CD14-positive monocyte (primary cell): ENCODE data around the gene ULK4. TPM values are rescaled to one million over a fixed set of nuclear protein-coding genes. Genes with fewer than 3 reads are reported as not detected.

ENCODE experiments used
- DNase-seq, 3 donors: peaks; one replicate each; pipeline ENCODE4 v3.0.0-alpha.2; 2011 to 2022
- H2AFZ ChIP-seq: 2 replicates; pipeline ENCODE4 v1.6.0; 2012; ENCODE audit warnings: mild to moderate bottlenecking, low read depth, low read length, inconsistent platforms; ENCODE audit not compliant: insufficient read depth, poor library complexity, severe bottlenecking
- H3K27ac ChIP-seq, 2 donors: 1 replicate in 1 of 2; 2 replicates in 1 of 2; pipeline ENCODE4 v1.5.1; 2012 to 2013; ENCODE audit warnings: low read length in 2 of 2, control low read depth in 1 of 2, inconsistent platforms in 1 of 2, low read depth in 1 of 2, mild to moderate bottlenecking in 1 of 2
- H3K27me3 ChIP-seq, 2 donors: one replicate each; pipeline versions ENCODE4 v1.6.0 to v1.6.1; 2011 to 2013; ENCODE audit warnings: low read length in 2 of 2; ENCODE audit not compliant: control insufficient read depth in 2 of 2, insufficient read depth in 2 of 2
- H3K36me3 ChIP-seq, 2 donors: replicated peaks in 1 of 2; 1 replicate in 1 of 2; 2 replicates in 1 of 2; pipeline versions ENCODE4 v1.5.1 to v1.6.1; 2012 to 2013; ENCODE audit warnings: low read length in 2 of 2, control low read depth in 1 of 2, inconsistent platforms in 1 of 2, mild to moderate bottlenecking in 1 of 2; ENCODE audit not compliant: insufficient read depth in 2 of 2, control insufficient read depth in 1 of 2
- H3K4me1 ChIP-seq, 2 donors: 1 replicate in 1 of 2; 2 replicates in 1 of 2; pipeline versions ENCODE4 v1.5.1 to v1.6.1; 2012 to 2013; ENCODE audit warnings: low read length in 2 of 2, control low read depth in 1 of 2, inconsistent platforms in 1 of 2, mild to moderate bottlenecking in 1 of 2, moderate library complexity in 1 of 2; ENCODE audit not compliant: insufficient read depth in 2 of 2, control insufficient read depth in 1 of 2
- H3K4me2 ChIP-seq: replicated peaks from 2 replicates; pipeline ENCODE3; 2012; ENCODE audit warnings: low read length, moderate library complexity, mild to moderate bottlenecking; ENCODE audit not compliant: poor library complexity, severe bottlenecking; ENCODE audit errors: extremely low read depth
- H3K4me3 ChIP-seq, 3 experiments: fragments of 200-600 bp in 1 of 3; sonication (generic) in 1 of 3; replicated peaks in 1 of 3; 1 replicate in 2 of 3; 2 replicates in 1 of 3; pipeline ENCODE4 v1.5.1; 2011 to 2013; ENCODE audit warnings: low read length in 3 of 3, mild to moderate bottlenecking in 3 of 3, control low read depth in 2 of 3, low read depth in 2 of 3, inconsistent platforms in 1 of 3, moderate library complexity in 1 of 3
- H3K79me2 ChIP-seq: 2 replicates; pipeline ENCODE4 v1.6.0; 2012; ENCODE audit warnings: mild to moderate bottlenecking, control low read depth, inconsistent platforms, low read length, moderate library complexity; ENCODE audit not compliant: insufficient read depth
- H3K9ac ChIP-seq: 2 replicates; pipeline ENCODE4 v1.6.0; 2017; ENCODE audit warnings: low read length, mild to moderate bottlenecking; ENCODE audit not compliant: insufficient read depth, poor library complexity, severe bottlenecking
- H3K9me3 ChIP-seq, 2 donors: replicated peaks in 1 of 2; 1 replicate in 1 of 2; 2 replicates in 1 of 2; pipeline versions ENCODE4 v1.5.1 to v1.6.1; 2012 to 2013; ENCODE audit warnings: low read length in 2 of 2, control low read depth in 1 of 2; ENCODE audit not compliant: control insufficient read depth in 1 of 2, insufficient read depth in 1 of 2
- H4K20me1 ChIP-seq: 2 replicates; pipeline ENCODE4 v1.6.0; 2012; ENCODE audit warnings: mild to moderate bottlenecking, low read length, control low read depth, moderate library complexity; ENCODE audit not compliant: insufficient read depth
- H3K27ac Mint-ChIP-seq, 7 donors: one replicate each; pipeline ENCODE4 v1.8.0; 2020; ENCODE audit warnings: mild to moderate bottlenecking in 7 of 7, mixed read lengths in 7 of 7, moderate library complexity in 6 of 7, inconsistent platforms in 2 of 7
- H3K27me3 Mint-ChIP-seq, 3 donors: one replicate each; pipeline ENCODE4 v1.8.0; 2021 to 2022; ENCODE audit warnings: low read depth in 3 of 3, mild to moderate bottlenecking in 3 of 3, mixed read lengths in 3 of 3, moderate library complexity in 3 of 3, inconsistent platforms in 1 of 3
- H3K36me3 Mint-ChIP-seq, 2 donors: one replicate each; pipeline ENCODE4 v1.8.0; 2020; ENCODE audit warnings: mixed read lengths in 2 of 2, inconsistent platforms in 1 of 2, mild to moderate bottlenecking in 1 of 2
- H3K4me1 Mint-ChIP-seq: one replicate; pipeline ENCODE4 v1.8.0; 2020; ENCODE audit warnings: mild to moderate bottlenecking, mixed read lengths
- H3K4me3 Mint-ChIP-seq, 2 donors: one replicate each; pipeline ENCODE4 v1.8.0; 2020; ENCODE audit warnings: mild to moderate bottlenecking in 2 of 2, mixed read lengths in 2 of 2, moderate library complexity in 1 of 2
- H3K9me3 Mint-ChIP-seq, 7 donors: one replicate each; pipeline ENCODE4 v1.8.0; 2020 to 2022; ENCODE audit warnings: mixed read lengths in 7 of 7, mild to moderate bottlenecking in 6 of 7, moderate library complexity in 6 of 7, inconsistent platforms in 2 of 7
- CTCF ChIP-seq: fragments of 200-600 bp; IDR thresholded peaks from one replicate; pipeline ENCODE4 v1.8.0; 2022; ENCODE audit warnings: antibody characterized with exemption, mild to moderate bottlenecking
- WGBS: methylation state at CpG from one replicate; pipeline ENCODE4 v1.1.5; 2013; ENCODE audit warnings: missing lambda C conversion rate; ENCODE audit not compliant: insufficient coverage; 5-methylcytosine and 5-hydroxymethylcytosine counted together
- intact Hi-C, 2 donors: fragments of 100-400 bp; cut with micrococcal nuclease; formaldehyde crosslinking; loops; one replicate each; pipeline versions ENCODE4 v1.15.0 to v1.15.1; 2023
- polyA plus RNA-seq, 3 donors: library from polyadenylated mRNA; depleted of rRNA in 1 of 3; unstranded in 2 of 3; stranded (reverse) in 1 of 3; fragments of 300-500 nt in 2 of 3; fragments of >200 nt in 1 of 3; fragmentation: Illumina TruSeq in 2 of 3; gene quantifications; 1 replicate in 2 of 3; 2 replicates in 1 of 3; pipeline ENCODE4 v1.2.3, GENCODE V29; 2012 to 2021

ULK4 gene
- polyA plus RNA-seq, 3 donors: 6.7 to 14.0 (median 11.8) TPM

GRCh38 chr3:41611008-41611407 is 350.9 kb downstream of the ULK4 start:
- Histone ChIP-seq H3K79me2 (no peaks in the 10 kb centered on the region), H2AFZ (no peak overlapping the region), H3K4me3 (no peak overlapping the region), H3K4me1 (no peaks in the 10 kb centered on the region), H3K27ac (no peak overlapping the region), H3K9me3 (no peaks in the 10 kb centered on the region), H3K36me3 (no peaks in the 10 kb centered on the region), H3K4me2 (no peak overlapping the region), H4K20me1 (no peaks in the 10 kb centered on the region), H3K27me3 (no peaks in the 10 kb centered on the region), H3K9ac (no peak overlapping the region)
- H3K36me3 Mint-ChIP-seq: no peaks in the 10 kb centered on the region
- H3K27me3 Mint-ChIP-seq: no peaks in the 10 kb centered on the region
- H3K9me3 Mint-ChIP-seq: no peaks in the 10 kb centered on the region
- TF ChIP-seq CTCF: no peak
- intact Hi-C loops: no loop called here
- no peaks in the 10 kb centered on the region for H3K4me1 Mint-ChIP-seq
- H3K27ac Mint-ChIP-seq: no peak overlapping the region
- WGBS: 87% methylated on average over 5 of the region's 6 CpGs
- no peak overlapping the region for H3K4me3 Mint-ChIP-seq
- DNase-seq: no peak

GRCh38 chr3:41608347-41608746 is 353.6 kb downstream of the ULK4 start:
- no CpG with 5 or more reads among the region's 1 CpG for WGBS
- H3K27ac Mint-ChIP-seq: no peak overlapping the region
- Histone ChIP-seq H3K9ac (no peak overlapping the region), H3K27ac (no peak overlapping the region), H3K36me3 (no peaks in the 10 kb centered on the region), H3K27me3 (no peaks in the 10 kb centered on the region), H2AFZ (no peak overlapping the region), H3K4me3 (no peak overlapping the region), H4K20me1 (no peaks in the 10 kb centered on the region), H3K79me2 (no peaks in the 10 kb centered on the region), H3K4me1 (no peaks in the 10 kb centered on the region), H3K9me3 (no peaks in the 10 kb centered on the region), H3K4me2 (no peak overlapping the region)
- intact Hi-C loops: no loop called here
- TF ChIP-seq CTCF: no peak
- H3K27me3 Mint-ChIP-seq: no peaks in the 10 kb centered on the region
- H3K9me3 Mint-ChIP-seq: no peaks in the 10 kb centered on the region
- H3K4me1 Mint-ChIP-seq: peaks cover 4% of the 10 kb centered on the region
- no peaks in the 10 kb centered on the region for H3K36me3 Mint-ChIP-seq
- DNase-seq: no peak
- no peak overlapping the region for H3K4me3 Mint-ChIP-seq
